Stomach (tissue), 4 donors: ENCODE results near the gene BTNL9.

Experiments
- POLR2A ChIP-seq, 4 donors: fragments of 450-650 bp; IDR thresholded peaks; one replicate each; pipeline ENCODE4 v1.6.1; 2016; ENCODE audit warnings: antibody characterized with exemption in 4 of 4, control low read depth in 2 of 4, mild to moderate bottlenecking in 1 of 4, moderate library complexity in 1 of 4
- TF ChIP-seq, protein P1 (sequence below), 7 experiments: fragments of 450-650 bp in 4 of 7; fragments of 200-600 bp in 3 of 7; sonication (generic) in 3 of 7; IDR thresholded peaks; one replicate each; pipeline ENCODE4 v1.5.1; 2016 to 2019; ENCODE audit warnings: antibody characterized with exemption in 7 of 7, control low read depth in 2 of 7, mild to moderate bottlenecking in 1 of 7

DNA sequence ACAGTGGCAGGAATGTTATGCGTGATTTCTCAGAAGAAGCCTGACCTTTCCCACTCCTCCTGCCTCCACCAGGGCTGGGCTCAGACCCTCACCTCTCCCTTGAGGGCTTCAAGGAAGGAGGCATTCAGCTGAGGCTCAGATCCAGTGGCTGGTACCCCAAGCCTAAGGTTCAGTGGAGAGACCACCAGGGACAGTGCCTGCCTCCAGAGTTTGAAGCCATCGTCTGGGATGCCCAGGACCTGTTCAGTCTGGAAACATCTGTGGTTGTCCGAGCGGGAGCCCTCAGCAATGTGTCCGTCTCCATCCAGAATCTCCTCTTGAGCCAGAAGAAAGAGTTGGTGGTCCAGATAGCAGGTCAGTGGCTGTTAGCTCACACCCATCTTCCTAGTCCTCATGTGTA is 9.9 kb downstream of the BTNL9 start:
- no peak for TF ChIP-seq POLR2A (IDR thresholded peaks at IDR 0.05)
- TF ChIP-seq, protein P1, sequence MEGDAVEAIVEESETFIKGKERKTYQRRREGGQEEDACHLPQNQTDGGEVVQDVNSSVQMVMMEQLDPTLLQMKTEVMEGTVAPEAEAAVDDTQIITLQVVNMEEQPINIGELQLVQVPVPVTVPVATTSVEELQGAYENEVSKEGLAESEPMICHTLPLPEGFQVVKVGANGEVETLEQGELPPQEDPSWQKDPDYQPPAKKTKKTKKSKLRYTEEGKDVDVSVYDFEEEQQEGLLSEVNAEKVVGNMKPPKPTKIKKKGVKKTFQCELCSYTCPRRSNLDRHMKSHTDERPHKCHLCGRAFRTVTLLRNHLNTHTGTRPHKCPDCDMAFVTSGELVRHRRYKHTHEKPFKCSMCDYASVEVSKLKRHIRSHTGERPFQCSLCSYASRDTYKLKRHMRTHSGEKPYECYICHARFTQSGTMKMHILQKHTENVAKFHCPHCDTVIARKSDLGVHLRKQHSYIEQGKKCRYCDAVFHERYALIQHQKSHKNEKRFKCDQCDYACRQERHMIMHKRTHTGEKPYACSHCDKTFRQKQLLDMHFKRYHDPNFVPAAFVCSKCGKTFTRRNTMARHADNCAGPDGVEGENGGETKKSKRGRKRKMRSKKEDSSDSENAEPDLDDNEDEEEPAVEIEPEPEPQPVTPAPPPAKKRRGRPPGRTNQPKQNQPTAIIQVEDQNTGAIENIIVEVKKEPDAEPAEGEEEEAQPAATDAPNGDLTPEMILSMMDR (IDR thresholded peaks at IDR 0.05): no peak
